C4-2B (cell line): ENCODE data around the gene CCL11.
A peak's percentile ranks its signal among the peaks of the same experiment; 100 is the strongest.

Source experiments
- H3K27ac ChIP-seq: fragments of 450-650 bp; 2 replicates; pipeline ENCODE4 v1.5.1; 2017
- ZFX ChIP-seq: fragments of 450-650 bp; IDR thresholded peaks from 2 replicates; pipeline ENCODE4 v1.6.1; 2017
- TF ChIP-seq, protein P1 (sequence below): fragments of 450-650 bp; conservative IDR thresholded peaks from 2 replicates; pipeline ENCODE4 v1.5.1; 2017; ENCODE audit warnings: mild to moderate bottlenecking

The CCL11 gene

GRCh38 chr17:34306466-34306865 lies 20.9 kb downstream of the CCL11 start:
- no peak overlapping the region for H3K27ac ChIP-seq
- TF ChIP-seq ZFX: no peak
- TF ChIP-seq, protein P1, sequence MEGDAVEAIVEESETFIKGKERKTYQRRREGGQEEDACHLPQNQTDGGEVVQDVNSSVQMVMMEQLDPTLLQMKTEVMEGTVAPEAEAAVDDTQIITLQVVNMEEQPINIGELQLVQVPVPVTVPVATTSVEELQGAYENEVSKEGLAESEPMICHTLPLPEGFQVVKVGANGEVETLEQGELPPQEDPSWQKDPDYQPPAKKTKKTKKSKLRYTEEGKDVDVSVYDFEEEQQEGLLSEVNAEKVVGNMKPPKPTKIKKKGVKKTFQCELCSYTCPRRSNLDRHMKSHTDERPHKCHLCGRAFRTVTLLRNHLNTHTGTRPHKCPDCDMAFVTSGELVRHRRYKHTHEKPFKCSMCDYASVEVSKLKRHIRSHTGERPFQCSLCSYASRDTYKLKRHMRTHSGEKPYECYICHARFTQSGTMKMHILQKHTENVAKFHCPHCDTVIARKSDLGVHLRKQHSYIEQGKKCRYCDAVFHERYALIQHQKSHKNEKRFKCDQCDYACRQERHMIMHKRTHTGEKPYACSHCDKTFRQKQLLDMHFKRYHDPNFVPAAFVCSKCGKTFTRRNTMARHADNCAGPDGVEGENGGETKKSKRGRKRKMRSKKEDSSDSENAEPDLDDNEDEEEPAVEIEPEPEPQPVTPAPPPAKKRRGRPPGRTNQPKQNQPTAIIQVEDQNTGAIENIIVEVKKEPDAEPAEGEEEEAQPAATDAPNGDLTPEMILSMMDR: peak; percentile 30

DNA sequence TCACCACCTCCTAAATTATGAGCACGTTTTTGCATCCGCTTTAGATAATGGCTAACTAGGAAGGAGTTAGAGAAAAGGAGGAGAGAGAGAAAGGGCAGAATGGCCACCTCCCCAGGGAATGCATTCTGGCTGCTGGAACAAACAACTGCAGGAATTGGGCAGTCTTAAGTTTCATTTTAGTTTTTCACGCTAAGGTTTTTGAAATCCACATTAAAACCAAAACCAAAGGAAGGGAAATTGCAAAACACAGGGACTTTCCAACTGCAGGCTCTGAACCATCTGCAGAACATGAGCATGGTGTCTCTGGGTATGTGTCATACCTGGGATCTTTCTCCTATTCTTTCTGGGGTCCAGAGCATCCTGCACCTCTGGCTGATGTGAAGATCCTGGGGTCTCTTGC lies 21.6 kb downstream of the CCL11 start:
- TF ChIP-seq, protein P1: no peak
- no peak for TF ChIP-seq ZFX
- no peak overlapping the region for H3K27ac ChIP-seq

- TF ChIP-seq, protein P1: no peak
- no peak for TF ChIP-seq ZFX
- H3K27ac ChIP-seq: no peak overlapping the region
These were observed 22.8 kb downstream of the CCL11 start for GRCh38 chr17:34308371-34308770.

- H3K27ac ChIP-seq: no peak overlapping the region
- TF ChIP-seq ZFX: no peak
- TF ChIP-seq, protein P1: no peak
These were observed 25.7 kb downstream of the CCL11 start for GRCh38 chr17:34311291-34311690.

- H3K27ac ChIP-seq: no peak overlapping the region
- TF ChIP-seq, protein P1: no peak
- no peak for TF ChIP-seq ZFX
These were observed 26.5 kb downstream of the CCL11 start for GRCh38 chr17:34312080-34312479.

GRCh38 chr17:34313164-34313563 lies 27.6 kb downstream of the CCL11 start:
- H3K27ac ChIP-seq: no peak overlapping the region
- TF ChIP-seq, protein P1: no peak
- no peak for TF ChIP-seq ZFX

DNA sequence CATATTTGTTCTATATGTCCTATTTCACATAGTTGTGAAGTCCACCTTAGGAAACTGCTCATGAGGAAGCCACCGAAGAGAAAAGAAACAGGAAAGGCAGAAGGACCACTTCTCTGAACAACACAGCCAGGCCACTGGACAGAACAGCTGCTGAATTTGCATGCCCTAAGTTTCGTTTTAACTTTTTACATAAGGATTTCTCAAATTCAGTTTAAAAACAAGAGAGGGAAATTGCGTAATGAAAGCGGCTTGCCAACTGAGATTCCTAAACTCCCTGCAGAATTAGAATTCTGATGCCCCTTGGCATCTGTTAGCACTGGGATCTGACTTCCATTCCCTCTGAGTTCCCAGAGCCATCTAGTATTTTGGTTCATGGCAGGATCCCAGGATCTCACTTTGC lies 28.7 kb downstream of the CCL11 start:
- TF ChIP-seq, protein P1: no peak
- no peak for TF ChIP-seq ZFX
- H3K27ac ChIP-seq: no peak overlapping the region
